ENCODE data around the gene ZNF148. TPM values are rescaled to one million over a fixed set of nuclear protein-coding genes. Genes with fewer than 3 reads are reported as not detected.
A peak's percentile ranks its signal among the peaks of the same experiment; 100 is the strongest.

ZNF148 gene
- polyA plus RNA-seq, 3 donors: 6.5 to 48.4 (median 34.1) TPM

DNA sequence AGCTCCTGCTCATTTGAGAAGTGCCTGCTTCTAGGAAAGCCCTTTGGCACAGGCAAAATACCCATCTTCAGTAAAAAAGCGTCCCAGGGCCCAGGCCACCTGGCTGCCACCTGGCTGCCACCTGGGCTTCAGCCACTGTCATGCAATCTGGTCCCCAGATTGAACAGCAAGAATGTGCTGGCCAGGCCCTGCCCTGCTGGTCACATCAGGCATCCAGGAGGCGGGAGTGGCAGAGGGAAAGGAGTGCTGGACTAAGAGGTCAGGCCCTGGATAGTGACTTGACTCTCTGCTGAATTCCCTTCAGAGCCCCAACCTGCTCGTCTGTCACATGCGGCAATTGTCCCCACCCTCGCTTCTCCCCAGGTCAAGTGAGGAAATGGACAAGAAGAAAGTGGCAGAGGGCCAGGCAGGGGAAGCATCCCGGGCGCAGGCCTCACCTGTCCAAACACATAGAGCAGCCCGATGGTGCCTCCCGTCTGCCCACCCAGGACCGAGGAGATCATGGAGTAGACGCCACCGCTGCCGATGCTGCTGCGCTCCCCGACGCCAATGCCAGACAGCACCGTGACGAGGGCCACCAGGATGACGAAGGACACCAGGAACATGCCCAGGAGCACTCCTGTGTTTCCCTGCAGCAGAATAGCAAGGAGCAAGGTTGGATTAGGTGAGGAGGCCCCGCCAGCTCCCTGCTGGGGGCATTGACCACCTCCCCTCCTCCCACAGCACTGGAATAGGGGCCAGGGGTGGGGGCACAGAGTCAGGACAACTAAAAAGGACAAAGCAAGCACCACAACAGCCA, 188.1 kb downstream of the ZNF148 start:
- Mint-ChIP-seq H3K4me1 (peaks cover 3% of the 10 kb centered on the region), H3K9me3 (no peaks in the 10 kb centered on the region), H3K27me3 (ENCODE audit: low read depth in 3 of 3) (peaks cover 1 to 4% (median 3%) of the 10 kb centered on the region in 3 donors), H3K4me3 (no peak overlapping the region), H3K27ac (peak overlapping the region in 1 of 7 donors; percentile 32), H3K36me3 (no peaks in the 10 kb centered on the region)
- no peak overlapping the region for H3K9ac ChIP-seq (ENCODE audit: insufficient read depth, low read length, poor library complexity, severe bottlenecking)
- no peaks in the 10 kb centered on the region for H3K36me3 ChIP-seq (replicated peaks in 1 of 2; ENCODE audit: control insufficient read depth in 1 of 2, insufficient read depth in 2 of 2, low read length in 2 of 2)
- no peaks in the 10 kb centered on the region for H3K9me3 ChIP-seq (replicated peaks in 1 of 2; ENCODE audit: control insufficient read depth in 1 of 2, insufficient read depth in 1 of 2, low read length in 2 of 2)
- TF ChIP-seq, protein P1, sequence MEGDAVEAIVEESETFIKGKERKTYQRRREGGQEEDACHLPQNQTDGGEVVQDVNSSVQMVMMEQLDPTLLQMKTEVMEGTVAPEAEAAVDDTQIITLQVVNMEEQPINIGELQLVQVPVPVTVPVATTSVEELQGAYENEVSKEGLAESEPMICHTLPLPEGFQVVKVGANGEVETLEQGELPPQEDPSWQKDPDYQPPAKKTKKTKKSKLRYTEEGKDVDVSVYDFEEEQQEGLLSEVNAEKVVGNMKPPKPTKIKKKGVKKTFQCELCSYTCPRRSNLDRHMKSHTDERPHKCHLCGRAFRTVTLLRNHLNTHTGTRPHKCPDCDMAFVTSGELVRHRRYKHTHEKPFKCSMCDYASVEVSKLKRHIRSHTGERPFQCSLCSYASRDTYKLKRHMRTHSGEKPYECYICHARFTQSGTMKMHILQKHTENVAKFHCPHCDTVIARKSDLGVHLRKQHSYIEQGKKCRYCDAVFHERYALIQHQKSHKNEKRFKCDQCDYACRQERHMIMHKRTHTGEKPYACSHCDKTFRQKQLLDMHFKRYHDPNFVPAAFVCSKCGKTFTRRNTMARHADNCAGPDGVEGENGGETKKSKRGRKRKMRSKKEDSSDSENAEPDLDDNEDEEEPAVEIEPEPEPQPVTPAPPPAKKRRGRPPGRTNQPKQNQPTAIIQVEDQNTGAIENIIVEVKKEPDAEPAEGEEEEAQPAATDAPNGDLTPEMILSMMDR (IDR thresholded peaks at IDR 0.05): no peak
- H3K27me3 ChIP-seq (ENCODE audit: control insufficient read depth in 2 of 2, insufficient read depth in 2 of 2, low read length in 2 of 2): no peaks in the 10 kb centered on the region
- no peaks in the 10 kb centered on the region for H3K4me1 ChIP-seq (ENCODE audit: control insufficient read depth in 1 of 2, insufficient read depth in 2 of 2, low read length in 2 of 2)
- H3K27ac ChIP-seq (ENCODE audit: low read depth in 1 of 2, low read length in 2 of 2): no peak overlapping the region
- H3K4me3 ChIP-seq (replicated peaks in 1 of 3; ENCODE audit: low read depth in 2 of 3, low read length in 3 of 3): no peak overlapping the region
- DNase-seq: no peak
- no peak overlapping the region for H3K4me2 ChIP-seq (replicated peaks; ENCODE audit: extremely low read depth, low read length, poor library complexity, severe bottlenecking)
- no peaks in the 10 kb centered on the region for H4K20me1 ChIP-seq (ENCODE audit: insufficient read depth, low read length)
- no peak overlapping the region for H2AFZ ChIP-seq (ENCODE audit: insufficient read depth, low read depth, low read length, poor library complexity, severe bottlenecking)
- no peaks in the 10 kb centered on the region for H3K79me2 ChIP-seq (ENCODE audit: insufficient read depth, low read length)
- intact Hi-C loops (cut with micrococcal nuclease): no loop called here
- WGBS (ENCODE audit: insufficient coverage): 98% methylated on average over 15 of the region's 20 CpGs

DNA sequence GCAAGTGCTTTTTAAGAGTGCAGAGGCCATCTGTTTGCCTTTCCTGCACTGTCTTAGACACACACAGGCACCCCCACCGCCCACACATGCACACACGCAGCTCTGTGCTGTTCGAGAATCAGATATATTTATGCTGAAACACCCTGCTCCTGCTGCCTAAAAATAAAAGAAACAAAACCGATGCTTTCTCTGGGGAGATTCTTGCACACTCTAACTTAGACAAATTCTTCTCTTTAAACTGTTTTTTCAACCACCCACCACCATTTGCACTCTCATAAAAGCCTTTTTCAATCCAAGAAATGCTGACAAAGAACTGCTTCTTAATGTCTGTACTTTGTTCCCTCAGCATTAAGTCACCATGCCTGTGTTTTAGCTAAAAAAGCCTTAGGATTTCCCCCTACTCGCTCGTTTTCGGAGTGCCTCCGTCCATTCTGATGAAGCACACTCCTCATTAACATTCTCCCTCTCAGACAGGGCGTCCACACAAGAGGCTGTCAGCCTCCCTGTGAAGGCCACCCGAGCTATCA, 188.8 kb downstream of the ZNF148 start:
- H2AFZ ChIP-seq (ENCODE audit: insufficient read depth, low read depth, low read length, poor library complexity, severe bottlenecking): no peak overlapping the region
- Mint-ChIP-seq H3K27ac (peak overlapping the region in 1 of 7 donors; percentile 41), H3K9me3 (no peaks in the 10 kb centered on the region), H3K36me3 (no peaks in the 10 kb centered on the region), H3K4me3 (no peak overlapping the region), H3K4me1 (no peaks in the 10 kb centered on the region), H3K27me3 (ENCODE audit: low read depth in 3 of 3) (peaks cover 1 to 4% (median 3%) of the 10 kb centered on the region in 3 donors)
- no peaks in the 10 kb centered on the region for H3K79me2 ChIP-seq (ENCODE audit: insufficient read depth, low read length)
- no peaks in the 10 kb centered on the region for H3K36me3 ChIP-seq (replicated peaks in 1 of 2; ENCODE audit: control insufficient read depth in 1 of 2, insufficient read depth in 2 of 2, low read length in 2 of 2)
- 83% methylated on average over 10 of the region's 10 CpGs for WGBS (ENCODE audit: insufficient coverage)
- DNase-seq: no peak
- H4K20me1 ChIP-seq (ENCODE audit: insufficient read depth, low read length): no peaks in the 10 kb centered on the region
- TF ChIP-seq, protein P1 (IDR thresholded peaks at IDR 0.05): no peak
- H3K9ac ChIP-seq (ENCODE audit: insufficient read depth, low read length, poor library complexity, severe bottlenecking): no peak overlapping the region
- no peak overlapping the region for H3K4me3 ChIP-seq (replicated peaks in 1 of 3; ENCODE audit: low read depth in 2 of 3, low read length in 3 of 3)
- H3K27ac ChIP-seq (ENCODE audit: low read depth in 1 of 2, low read length in 2 of 2): no peak overlapping the region
- intact Hi-C loops (cut with micrococcal nuclease): no loop called here
- H3K4me2 ChIP-seq (replicated peaks; ENCODE audit: extremely low read depth, low read length, poor library complexity, severe bottlenecking): no peak overlapping the region
- no peaks in the 10 kb centered on the region for H3K27me3 ChIP-seq (ENCODE audit: control insufficient read depth in 2 of 2, insufficient read depth in 2 of 2, low read length in 2 of 2)
- no peaks in the 10 kb centered on the region for H3K4me1 ChIP-seq (ENCODE audit: control insufficient read depth in 1 of 2, insufficient read depth in 2 of 2, low read length in 2 of 2)
- no peaks in the 10 kb centered on the region for H3K9me3 ChIP-seq (replicated peaks in 1 of 2; ENCODE audit: control insufficient read depth in 1 of 2, insufficient read depth in 1 of 2, low read length in 2 of 2)
